Mesenteric fat pad (tissue), 1 donor: Measurements from ENCODE around the gene RPS21. TPM values are rescaled to one million over a fixed set of nuclear protein-coding genes. Genes with fewer than 3 reads are reported as not detected.

Experiments
- DNase-seq: peaks from one replicate; pipeline ENCODE4 v3.0.0-alpha.2; 2020; ENCODE audit warnings: low spot score
- total RNA-seq: library from RNA; stranded (reverse); fragmentation: NEBNext Ultra II Directional; extraction: Animal tissue kit (Norgen Biotek cat#: 25700); gene quantifications from one replicate; pipeline ENCODE4 v1.2.1, GENCODE V29; 2021
- donor health status: DM: yes; HTN: yes; CAD: no.

Gene RPS21
- total RNA-seq, 1 donor from 2014 or later: 856 TPM

- DNase-seq: no peak
Observed at GRCh38 chr20:62394248-62395245, 7.6 kb downstream of the RPS21 start.

GRCh38 chr20:62395311-62396242 is 8.7 kb downstream of the RPS21 start:
- DNase-seq: no peak

DNA sequence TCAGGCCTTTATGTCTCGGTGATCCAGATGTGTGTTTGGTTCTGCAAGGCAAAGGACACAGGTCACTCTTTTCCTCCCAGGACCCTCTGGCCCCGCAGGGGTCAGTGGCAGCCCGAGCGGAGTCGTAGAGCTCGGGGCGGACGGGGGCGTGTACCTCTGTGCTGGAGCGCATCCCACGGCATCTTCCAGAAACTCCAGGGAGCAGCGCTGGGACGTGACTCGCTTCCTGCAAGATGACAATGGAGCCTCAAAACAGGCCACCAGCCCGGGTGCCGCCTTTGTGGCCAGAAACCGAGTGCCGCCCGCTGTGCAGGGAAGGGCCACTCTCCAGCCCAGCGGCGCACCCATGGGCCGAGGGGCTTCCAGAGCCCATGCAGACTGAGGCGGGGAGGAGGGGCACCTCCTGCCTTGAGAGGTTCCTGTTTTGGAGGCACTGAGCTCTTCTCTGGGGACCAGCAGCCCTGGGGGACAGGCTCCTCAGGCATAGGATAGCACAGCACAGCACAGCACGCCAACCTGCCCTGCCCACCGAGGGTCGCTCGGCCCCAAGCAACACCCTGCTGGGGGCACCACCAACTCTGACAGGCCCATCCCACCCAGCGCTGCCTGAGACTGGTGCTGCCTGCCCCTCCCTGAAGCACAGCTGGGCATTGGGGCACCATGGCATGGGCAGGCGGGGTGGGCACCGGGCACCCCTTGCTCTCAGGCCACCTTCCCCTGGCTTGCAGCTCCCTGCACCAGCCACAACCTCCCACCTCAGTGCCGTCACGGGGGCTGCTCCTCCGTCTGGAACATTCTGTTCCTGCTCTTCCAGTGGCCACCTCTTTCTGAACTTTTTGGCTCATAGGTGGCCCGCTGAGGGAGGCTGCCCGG is 9.7 kb downstream of the RPS21 start:
- no peak for DNase-seq

GRCh38 chr20:62398120-62398821 is 11.4 kb downstream of the RPS21 start:
- no peak for DNase-seq

GRCh38 chr20:62400021-62400420 is 13.1 kb downstream of the RPS21 start:
- no peak for DNase-seq

GRCh38 chr20:62400541-62400940 is 13.6 kb downstream of the RPS21 start:
- no peak for DNase-seq

DNA sequence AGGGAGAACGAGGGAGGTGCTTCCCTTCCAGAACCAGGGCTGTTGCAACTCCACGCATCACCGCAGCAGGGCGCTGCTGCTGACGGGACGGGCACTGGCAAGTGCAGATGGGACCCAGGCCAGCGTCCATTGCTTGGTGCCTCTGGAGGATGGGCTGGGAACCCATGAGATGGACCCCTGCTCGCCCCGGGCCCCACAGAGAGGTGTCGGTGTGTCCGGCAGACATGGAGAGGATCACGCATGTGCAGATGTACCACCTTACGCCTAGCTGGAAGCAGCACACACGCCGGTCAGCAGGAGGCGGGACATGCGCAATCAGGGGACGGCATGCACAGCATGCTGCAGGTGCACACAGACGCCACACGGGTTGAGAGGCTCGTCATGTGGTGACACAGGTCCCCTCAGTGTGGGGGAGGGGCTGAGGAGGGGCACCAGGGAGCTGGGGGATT is 14.5 kb downstream of the RPS21 start:
- no peak for DNase-seq

- DNase-seq: no peak
Observed at GRCh38 chr20:62402456-62403150, 15.7 kb downstream of the RPS21 start.

DNA sequence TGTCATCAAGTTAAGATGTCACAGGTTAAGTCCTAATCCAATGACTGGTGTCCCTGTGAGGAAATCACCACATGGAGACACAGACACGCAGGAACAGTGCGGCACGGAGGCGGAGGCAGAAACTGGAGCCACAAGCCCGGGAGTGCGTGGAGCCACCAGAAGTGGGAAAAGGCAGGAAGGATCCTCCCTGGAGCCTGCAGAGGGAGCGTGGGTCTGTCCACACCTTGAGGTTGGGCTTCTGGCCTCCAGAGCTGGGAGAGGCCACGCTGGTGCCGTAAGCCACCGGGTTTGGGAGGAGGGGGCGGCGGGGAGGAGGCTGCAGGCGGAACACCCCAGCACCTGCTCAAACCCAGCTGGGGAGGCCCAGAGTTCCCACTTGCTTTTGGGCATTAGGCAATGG is 16.4 kb downstream of the RPS21 start:
- no peak for DNase-seq

DNA sequence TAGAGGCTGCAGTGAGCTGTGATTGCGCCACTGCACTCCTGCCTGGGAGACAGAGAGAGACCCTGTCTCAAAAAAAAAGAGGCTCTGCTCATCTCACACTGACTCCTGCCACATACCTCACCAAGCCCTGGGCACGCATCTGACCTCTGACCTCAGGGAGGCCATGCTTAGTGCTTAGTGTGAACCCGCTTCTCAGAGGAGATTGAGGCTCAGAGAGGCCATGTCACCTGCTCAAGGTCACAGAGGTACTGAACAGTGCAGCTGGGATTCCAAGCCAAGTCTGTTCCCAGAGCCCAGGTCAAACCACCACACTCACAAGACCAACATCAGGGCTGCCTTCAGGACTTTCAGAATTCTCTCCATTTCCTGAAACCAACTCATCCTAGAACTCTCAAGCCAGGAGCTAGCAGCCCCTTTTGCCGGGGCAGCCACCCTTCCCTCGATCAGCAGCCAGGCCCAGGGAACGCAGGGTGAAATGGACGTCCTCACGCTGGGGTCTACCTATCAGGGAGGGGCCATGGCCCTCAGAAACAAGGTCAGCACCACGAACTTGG is 17.3 kb downstream of the RPS21 start:
- no peak for DNase-seq

- DNase-seq: no peak
Observed at GRCh38 chr20:62404761-62405107, 17.8 kb downstream of the RPS21 start.

- DNase-seq: no peak
Observed at GRCh38 chr20:62405108-62405980, 18.4 kb downstream of the RPS21 start.

GRCh38 chr20:62405981-62406513 is 19.1 kb downstream of the RPS21 start:
- DNase-seq: no peak

GRCh38 chr20:62406635-62407176 is 19.8 kb downstream of the RPS21 start:
- DNase-seq: no peak

DNA sequence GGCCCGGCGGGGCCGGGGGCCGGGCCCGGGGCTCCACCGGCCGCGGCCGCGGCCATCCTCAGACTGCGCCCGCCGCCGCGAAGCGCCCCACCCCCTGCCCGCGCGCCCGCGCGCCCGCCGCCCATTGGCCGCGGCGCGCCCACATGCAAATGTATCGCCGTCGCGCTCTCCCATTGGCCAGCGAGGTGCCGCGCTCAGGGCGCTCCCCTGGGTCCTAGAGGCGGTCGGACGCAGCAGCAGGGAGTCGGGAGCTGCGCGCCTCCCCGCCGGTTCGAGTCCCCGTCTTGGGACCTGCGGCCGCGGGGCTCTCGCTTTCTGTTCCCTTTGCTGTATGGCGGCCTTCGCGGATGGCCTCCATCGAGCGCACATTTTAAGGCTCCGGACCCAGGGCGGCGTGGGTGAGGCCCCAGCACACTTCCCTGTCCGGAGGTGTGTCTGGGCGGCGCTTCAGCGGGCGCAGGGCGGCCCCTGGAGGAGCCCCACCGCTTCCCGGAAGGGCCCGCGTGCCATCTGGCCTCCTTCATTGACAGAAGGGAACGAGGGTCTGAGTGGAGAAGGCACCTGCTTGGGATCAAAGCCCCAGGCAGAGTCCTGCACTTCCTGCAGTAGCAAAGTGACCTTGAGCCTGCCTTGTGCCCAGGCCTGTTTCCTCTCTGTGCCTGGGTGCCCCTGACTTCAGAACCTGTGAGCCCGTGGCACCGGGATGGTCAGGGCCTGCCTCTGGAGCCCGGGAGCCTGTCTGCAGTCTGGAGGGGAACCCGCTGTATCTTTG is 20.5 kb downstream of the RPS21 start, which contains the start of gene CABLES2:
Gene CABLES2, minus strand, starts transcription at position 65 of the 772 bp plus-strand sequence. Its CDS starts 9 bp downstream, at position 56.
- DNase-seq: peak; percentile 97

DNA sequence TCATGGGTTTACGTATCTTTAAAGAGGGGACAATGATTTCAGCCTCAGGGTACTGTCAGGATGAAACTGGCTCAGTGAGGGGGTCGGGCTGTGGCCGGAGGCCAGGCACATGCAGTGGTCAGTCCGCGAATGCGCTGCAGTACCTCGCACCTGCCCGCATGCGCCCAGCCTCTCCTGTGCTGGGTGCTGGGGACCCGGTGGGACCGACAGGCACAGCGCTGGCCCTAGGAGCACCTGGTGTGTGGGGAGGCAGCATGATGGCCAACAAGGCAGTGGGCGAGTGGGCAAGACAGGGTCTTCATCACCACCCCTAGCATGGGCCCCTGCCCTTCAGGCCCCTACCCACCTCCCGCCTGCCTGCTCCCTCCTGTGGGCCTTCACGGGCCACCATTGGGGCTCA is 21.2 kb downstream of the RPS21 start:
- DNase-seq: no peak

DNA sequence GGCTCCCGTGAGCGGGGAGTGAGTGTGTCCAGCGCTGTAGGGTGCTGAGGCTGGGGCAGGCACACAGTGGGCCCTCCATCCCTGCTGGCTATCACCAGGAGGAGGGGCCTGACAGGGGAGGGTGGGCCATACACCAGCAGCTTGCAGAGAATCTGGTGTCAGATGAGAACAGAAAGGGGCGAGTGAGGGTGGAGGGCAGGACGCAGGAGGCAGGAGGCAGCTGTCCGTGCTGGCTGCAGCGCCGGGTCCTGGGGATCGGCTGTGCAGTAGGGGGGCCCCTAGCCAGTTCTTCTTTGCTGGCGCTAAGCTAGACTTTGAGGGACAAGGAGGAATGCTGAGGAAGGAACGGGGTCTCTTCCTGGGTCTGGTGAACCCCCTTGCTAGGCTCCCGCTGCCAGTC is 21.7 kb downstream of the RPS21 start:
- no peak for DNase-seq
